Endothelial cell of umbilical vein (primary cell): ENCODE measurements around the gene NCKAP5. TPM values are rescaled to one million over a fixed set of nuclear protein-coding genes. Genes with fewer than 3 reads are reported as not detected.

Experiments used
- BruUV-seq: library from RNA; stranded (reverse); fragments of 400-500 nt; replicated peaks from 2 replicates; lab custom pipeline; 2021; lab: Mats Ljungman, UMichigan
- CTCF ChIA-PET: fragments of 300-600, 350-600 bp; sonication (Branson Sonifier 250); formaldehyde crosslinking; loops from one replicate; lab custom pipeline; 2021; ENCODE audit warnings: antibody characterized with exemption, inconsistent platforms; lab: Charles Lee
- POLR2A ChIA-PET: fragments of 300-600, 350-600 bp; sonication (Branson Sonifier 250); formaldehyde crosslinking; loops from one replicate; lab custom pipeline; 2021; ENCODE audit warnings: antibody characterized with exemption, inconsistent platforms; lab: Charles Lee
- DNase-seq: peaks from one replicate; pipeline ENCODE4 v3.0.0-alpha.2; 2011; ENCODE audit warnings: low read depth, low spot score
- FAIRE-seq: peaks from 2 replicates; lab custom pipeline; 2011; peaks lifted over from hg19 to GRCh38; lab: Jason Lieb, UNC
- H2AFZ ChIP-seq: 2 replicates; pipeline ENCODE4 v1.6.0; 2012; ENCODE audit warnings: low read depth, low read length, control low read depth, inconsistent platforms
- H3K27ac ChIP-seq: 2 replicates; pipeline ENCODE4 v1.5.1; 2011; ENCODE audit warnings: low read depth, mild to moderate bottlenecking, control low read depth, low read length, moderate library complexity; ENCODE audit not compliant: insufficient read depth
- H3K27me3 ChIP-seq, 2 experiments: 2 replicates each; pipeline versions ENCODE4 v1.6.0 to v1.6.1; 2011; ENCODE audit warnings: low read length in 2 of 2, mixed read lengths in 1 of 2; ENCODE audit not compliant: control insufficient read depth in 2 of 2, insufficient read depth in 2 of 2
- H3K36me3 ChIP-seq, 2 experiments: 2 replicates in 1 of 2; 3 replicates in 1 of 2; pipeline ENCODE4 v1.5.1; 2011; ENCODE audit warnings: low read length in 2 of 2, mild to moderate bottlenecking in 1 of 2, moderate library complexity in 1 of 2; ENCODE audit not compliant: control insufficient read depth in 2 of 2, insufficient read depth in 2 of 2; ENCODE audit errors: extremely low read depth in 1 of 2
- H3K4me1 ChIP-seq: 3 replicates; pipeline ENCODE4 v1.5.1; 2011; ENCODE audit warnings: mild to moderate bottlenecking, low read length; ENCODE audit not compliant: control insufficient read depth, insufficient read depth; ENCODE audit errors: extremely low read depth
- H3K4me2 ChIP-seq: 2 replicates; pipeline ENCODE4 v1.6.1; 2011; ENCODE audit warnings: low read length, control low read depth, mixed read lengths; ENCODE audit not compliant: insufficient read depth
- H3K4me3 ChIP-seq, 3 experiments: fragments of 200-600 bp in 1 of 3; sonication (generic), shearing (Covaris generic) in 1 of 3; replicated peaks in 1 of 3; 2 replicates each; pipeline ENCODE4 v1.5.1; 2011 to 2016; ENCODE audit warnings: control low read depth in 3 of 3, low read length in 3 of 3, mild to moderate bottlenecking in 2 of 3, inconsistent platforms in 1 of 3, low read depth in 1 of 3, moderate library complexity in 1 of 3; ENCODE audit not compliant: insufficient read depth in 1 of 3
- H3K79me2 ChIP-seq: 2 replicates; pipeline ENCODE4 v1.6.0; 2012; ENCODE audit warnings: low read length, inconsistent platforms; ENCODE audit not compliant: control insufficient read depth, insufficient read depth
- H3K9ac ChIP-seq: replicated peaks from 2 replicates; pipeline ENCODE3; 2011; ENCODE audit warnings: low read length, control low read depth; ENCODE audit not compliant: insufficient read depth; ENCODE audit errors: extremely low read depth
- H3K9me1 ChIP-seq: replicated peaks from 3 replicates; pipeline ENCODE4 v1.6.0; 2011; ENCODE audit warnings: mild to moderate bottlenecking, low read length; ENCODE audit not compliant: control insufficient read depth, insufficient read depth; ENCODE audit errors: extremely low read depth
- H3K9me3 ChIP-seq: replicated peaks from 2 replicates; pipeline ENCODE4 v1.5.1; 2012; ENCODE audit warnings: low read length, inconsistent platforms; ENCODE audit not compliant: control insufficient read depth, insufficient read depth
- H4K20me1 ChIP-seq: replicated peaks from 2 replicates; pipeline ENCODE3; 2011; ENCODE audit warnings: mild to moderate bottlenecking, low read length; ENCODE audit not compliant: control insufficient read depth, insufficient read depth; ENCODE audit errors: extremely low read depth
- EZH2 ChIP-seq: IDR thresholded peaks from 2 replicates; pipeline ENCODE4 v1.6.1; 2012; ENCODE audit warnings: borderline replicate concordance, low read depth, mild to moderate bottlenecking, moderate library complexity, low read length, inconsistent platforms; ENCODE audit not compliant: severe bottlenecking
- FOS ChIP-seq: IDR thresholded peaks from 2 replicates; pipeline ENCODE4 v1.6.1; 2011; ENCODE audit warnings: mild to moderate bottlenecking, low read length, moderate library complexity, borderline replicate concordance; ENCODE audit not compliant: insufficient read depth
- GATA2 ChIP-seq: IDR thresholded peaks from 2 replicates; pipeline ENCODE4 v1.7.0; 2011; ENCODE audit warnings: low read depth, mild to moderate bottlenecking, moderate library complexity, mixed read lengths, low read length; ENCODE audit not compliant: insufficient read length, insufficient read depth
- JUN ChIP-seq: IDR thresholded peaks from 2 replicates; pipeline ENCODE4 v1.6.1; 2011; ENCODE audit warnings: borderline replicate concordance, low read depth; ENCODE audit not compliant: insufficient read length, insufficient read depth
- MYC ChIP-seq: IDR thresholded peaks from one replicate; pipeline ENCODE4 v1.6.1; 2011; ENCODE audit warnings: mild to moderate bottlenecking, low read depth, low read length
- POLR2A ChIP-seq: IDR thresholded peaks from 2 replicates; pipeline ENCODE4 v1.6.1; 2012; ENCODE audit warnings: low read depth, mild to moderate bottlenecking, control low read depth, low read length
- POLR2AphosphoS5 ChIP-seq: IDR thresholded peaks from 2 replicates; pipeline ENCODE4 v1.6.1; 2012; ENCODE audit warnings: low read depth, mild to moderate bottlenecking, control low read depth, low read length, moderate library complexity; ENCODE audit not compliant: insufficient read depth
- dilution Hi-C: fragments of 300-500 bp; cut with MboI; formaldehyde crosslinking; loops from one replicate; pipeline ENCODE4 v1.15.0; 2019; ENCODE audit warnings: low sequenced_read_pairs; ENCODE audit not compliant: extremely low pct_ligation_motif_present
- intact Hi-C: fragments of 100-400 bp; cut with micrococcal nuclease; formaldehyde crosslinking; loops from one replicate; pipeline ENCODE4 v1.10.0; 2022
- polyA plus RNA-seq, 4 experiments: library from polyadenylated mRNA; depleted of rRNA in 3 of 4; stranded (reverse) in 3 of 4; unstranded in 1 of 4; fragments of >200 nt; gene quantifications; 2 replicates each; pipeline versions ENCODE4 v1.2.1 to v1.2.3, GENCODE V29; 2011 to 2012; ENCODE audit warnings: missing spikeins in 1 of 4
- total RNA-seq: library from RNA; stranded (reverse); gene quantifications from 2 replicates; pipeline ENCODE4 v1.2.3, GENCODE V29; 2021
- TF ChIP-seq, protein P1 (sequence below): IDR thresholded peaks from 2 replicates; pipeline ENCODE4 v1.6.1; 2011; ENCODE audit not compliant: insufficient read depth, insufficient read length
- TF ChIP-seq, protein P2 (sequence below), 2 donors: IDR thresholded peaks; 1 replicate in 1 of 2; 2 replicates in 1 of 2; pipeline ENCODE4 v1.5.1; 2011; ENCODE audit warnings: low read length in 2 of 2, mild to moderate bottlenecking in 2 of 2, moderate library complexity in 2 of 2, control low read depth in 1 of 2, inconsistent platforms in 1 of 2, low read depth in 1 of 2; ENCODE audit not compliant: insufficient read depth in 1 of 2; ENCODE audit errors: extremely low read depth in 1 of 2

NCKAP5 gene
- total and polyA plus RNA-seq, 2 donors (not counting 3 experiments of a cell fraction or from before 2014, with no cell fraction given), result 0.47 to 3.3 TPM

DNA sequence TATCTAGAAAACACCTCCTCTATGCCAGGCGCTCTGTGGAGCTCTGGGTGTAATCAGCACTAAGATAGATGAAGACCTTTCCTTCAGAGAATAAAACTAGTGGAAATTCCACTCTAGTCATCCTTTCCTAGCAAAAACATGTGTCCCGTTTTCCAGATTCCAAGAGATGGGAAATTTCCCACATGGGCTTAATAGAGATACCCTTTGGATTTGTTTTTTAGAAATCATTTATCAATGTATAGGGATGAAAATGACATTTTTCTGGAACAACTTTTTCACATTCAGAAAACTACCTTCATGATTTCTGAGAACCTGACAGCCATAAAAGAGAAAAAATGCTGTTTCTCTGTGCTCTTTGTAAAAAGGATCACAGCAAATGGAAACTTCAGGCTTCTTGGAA, 152.1 kb downstream of the NCKAP5 start:
- Histone ChIP-seq H3K27me3 (no peaks in the 10 kb centered on the region), H3K36me3 (no peaks in the 10 kb centered on the region), H3K4me3 (no peak overlapping the region), H4K20me1 (no peaks in the 10 kb centered on the region), H3K79me2 (no peaks in the 10 kb centered on the region), H3K4me2 (no peak overlapping the region), H3K27ac (no peak overlapping the region), H3K4me1 (no peaks in the 10 kb centered on the region), H3K9me3 (no peaks in the 10 kb centered on the region), H3K9ac (no peak overlapping the region), H3K9me1 (no peaks in the 10 kb centered on the region), H2AFZ (no peak overlapping the region)
- DNase-seq, result no peak
- no peak for FAIRE-seq
- dilution Hi-C loops (no loop called here), intact Hi-C loops (no loop called here)
- CTCF ChIA-PET, result no interaction called here
- no TSS peak for BruUV-seq
- POLR2A ChIA-PET, result no interaction called here
- no peak for TF ChIP-seq JUN
- TF ChIP-seq, protein P1, sequence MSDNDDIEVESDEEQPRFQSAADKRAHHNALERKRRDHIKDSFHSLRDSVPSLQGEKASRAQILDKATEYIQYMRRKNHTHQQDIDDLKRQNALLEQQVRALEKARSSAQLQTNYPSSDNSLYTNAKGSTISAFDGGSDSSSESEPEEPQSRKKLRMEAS, result no peak
- no peak for TF ChIP-seq GATA2
- TF ChIP-seq EZH2, result no peak
- no peak for TF ChIP-seq MYC
- TF ChIP-seq, protein P2, sequence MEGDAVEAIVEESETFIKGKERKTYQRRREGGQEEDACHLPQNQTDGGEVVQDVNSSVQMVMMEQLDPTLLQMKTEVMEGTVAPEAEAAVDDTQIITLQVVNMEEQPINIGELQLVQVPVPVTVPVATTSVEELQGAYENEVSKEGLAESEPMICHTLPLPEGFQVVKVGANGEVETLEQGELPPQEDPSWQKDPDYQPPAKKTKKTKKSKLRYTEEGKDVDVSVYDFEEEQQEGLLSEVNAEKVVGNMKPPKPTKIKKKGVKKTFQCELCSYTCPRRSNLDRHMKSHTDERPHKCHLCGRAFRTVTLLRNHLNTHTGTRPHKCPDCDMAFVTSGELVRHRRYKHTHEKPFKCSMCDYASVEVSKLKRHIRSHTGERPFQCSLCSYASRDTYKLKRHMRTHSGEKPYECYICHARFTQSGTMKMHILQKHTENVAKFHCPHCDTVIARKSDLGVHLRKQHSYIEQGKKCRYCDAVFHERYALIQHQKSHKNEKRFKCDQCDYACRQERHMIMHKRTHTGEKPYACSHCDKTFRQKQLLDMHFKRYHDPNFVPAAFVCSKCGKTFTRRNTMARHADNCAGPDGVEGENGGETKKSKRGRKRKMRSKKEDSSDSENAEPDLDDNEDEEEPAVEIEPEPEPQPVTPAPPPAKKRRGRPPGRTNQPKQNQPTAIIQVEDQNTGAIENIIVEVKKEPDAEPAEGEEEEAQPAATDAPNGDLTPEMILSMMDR (IDR thresholded peaks at IDR 0.05; ENCODE audit: extremely low read depth in 1 of 2, insufficient read depth in 1 of 2, low read depth in 1 of 2, low read length in 2 of 2), result no peak
- TF ChIP-seq FOS, result no peak
- no peak for TF ChIP-seq POLR2A
- no peak for TF ChIP-seq POLR2AphosphoS5
